Hematopoietic multipotent progenitor cell treated with erythropoietin and hydrocortisone succinate and interleukin-3 and kit ligand, for 6 days (in vitro differentiated cells): ENCODE results near the gene NOS1.
A peak's percentile ranks its signal among the peaks of the same experiment; 100 is the strongest.
"Not testable (repeated sequence)": the region's sequence is repeated elsewhere in the genome, so short reads cannot be mapped to it uniquely, and the experiment has no call there.

ENCODE experiments used
- DNase-seq: peaks from one replicate; pipeline ENCODE4 v3.0.0-alpha.2; 2015

The NOS1 gene

GRCh38 chr12:117361347-117361751 lies at the start of gene NOS1:
Gene NOS1, minus strand, starts transcription at chr12:117361626. Its CDS starts 30,557 bp downstream, at chr12:117331069.
- no peak for DNase-seq

GRCh38 chr12:117409286-117409685 lies 47.9 kb upstream of the NOS1 start:
- no peak for DNase-seq

- no peak for DNase-seq
These were observed 46.9 kb upstream of the NOS1 start for GRCh38 chr12:117408161-117408791.

GRCh38 chr12:117404940-117405339 lies 43.5 kb upstream of the NOS1 start:
- no peak for DNase-seq

GRCh38 chr12:117404203-117404853 lies 42.9 kb upstream of the NOS1 start:
- no peak for DNase-seq

- DNase-seq = no peak
These were observed 42.2 kb upstream of the NOS1 start for GRCh38 chr12:117403586-117404139.

- DNase-seq = no peak
These were observed 40.9 kb upstream of the NOS1 start for GRCh38 chr12:117402363-117402762.

GRCh38 chr12:117400912-117401311 lies 39.5 kb upstream of the NOS1 start:
- DNase-seq = no peak

GRCh38 chr12:117398482-117398881 lies 37.1 kb upstream of the NOS1 start:
- DNase-seq = not testable (repeated sequence)

GRCh38 chr12:117395766-117396165 lies 34.3 kb upstream of the NOS1 start:
- DNase-seq = no peak

- no peak for DNase-seq
These were observed 33.1 kb upstream of the NOS1 start for GRCh38 chr12:117394491-117394890.

GRCh38 chr12:117393656-117394055 lies 32.2 kb upstream of the NOS1 start:
- no peak for DNase-seq

GRCh38 chr12:117390866-117391265 lies 29.4 kb upstream of the NOS1 start:
- no peak for DNase-seq

GRCh38 chr12:117388951-117389446 lies 27.6 kb upstream of the NOS1 start:
- no peak for DNase-seq

- no peak for DNase-seq
These were observed 26.4 kb upstream of the NOS1 start for GRCh38 chr12:117387832-117388231.

- no peak for DNase-seq
These were observed 23.3 kb upstream of the NOS1 start for GRCh38 chr12:117384735-117385134.

GRCh38 chr12:117380083-117380482 lies 18.7 kb upstream of the NOS1 start:
- no peak for DNase-seq

GRCh38 chr12:117377758-117378157 lies 16.3 kb upstream of the NOS1 start:
- peak; percentile 31 for DNase-seq

GRCh38 chr12:117370588-117370987 lies 9.2 kb upstream of the NOS1 start:
- no peak for DNase-seq

GRCh38 chr12:117370000-117370399 lies 8.6 kb upstream of the NOS1 start:
- not testable (repeated sequence) for DNase-seq

- DNase-seq = peak; percentile 79
These were observed 5.7 kb upstream of the NOS1 start for GRCh38 chr12:117367006-117367638.

GRCh38 chr12:117365049-117365616 lies 3.7 kb upstream of the NOS1 start:
- DNase-seq = no peak

- DNase-seq = no peak
These were observed 2.6 kb upstream of the NOS1 start for GRCh38 chr12:117363953-117364486.
